ENCODE results near the gene ANTXR2. TPM values are rescaled to one million over a fixed set of nuclear protein-coding genes. Genes with fewer than 3 reads are reported as not detected.

ANTXR2 gene
- total and polyA plus RNA-seq, 2 of the 8 experiments (the other 6 are each of a cell fraction or from before 2014, with no cell fraction given) = 1.1 to 7.5 TPM

GRCh38 chr4:80026100-80026499 lies 46.9 kb downstream of the ANTXR2 start:
- Histone ChIP-seq H4K5ac (ENCODE audit: insufficient read length, low read depth, low read length) (no peak overlapping the region), H4K8ac (ENCODE audit: extremely low read depth, insufficient read depth, low read length) (no peak overlapping the region), H3K18ac (ENCODE audit: extremely low read depth, low read length) (no peak overlapping the region), H2BK5ac (ENCODE audit: low read depth, low read length) (no peak overlapping the region), H4K91ac (replicated peaks; ENCODE audit: insufficient read length, low read length) (no peak overlapping the region), H3K56ac (replicated peaks; ENCODE audit: insufficient read length, low read depth, low read length) (no peak overlapping the region), H3K14ac (ENCODE audit: insufficient read length) (no peak overlapping the region), H3K23me2 (ENCODE audit: low read depth, low read length) (no peaks in the 10 kb centered on the region), H3K79me1 (ENCODE audit: low read depth, low read length) (no peaks in the 10 kb centered on the region), H3K4ac (replicated peaks; ENCODE audit: insufficient read length, low read depth, low read length) (no peak overlapping the region), H3K4me1 (replicated peaks in 1 of 4; ENCODE audit: control insufficient read depth in 3 of 4, insufficient read depth in 4 of 4, low read length in 3 of 4) (no peaks in the 10 kb centered on the region), H3K27me3 (replicated peaks in 1 of 4; ENCODE audit: control insufficient read depth in 3 of 4, extremely low read depth in 1 of 4, insufficient read depth in 3 of 4, low read length in 3 of 4) (no peaks in the 10 kb centered on the region), H2AK5ac (ENCODE audit: low read depth, low read length) (no peak overlapping the region), H3K4me3 (ENCODE audit: extremely low read depth in 1 of 4, insufficient read depth in 2 of 4, low read depth in 3 of 4, low read length in 4 of 4) (no peak overlapping the region), H3K27ac (ENCODE audit: low read depth, low read length) (no peak overlapping the region), H3K23ac (ENCODE audit: insufficient read length) (no peak overlapping the region), H2BK15ac (ENCODE audit: low read length) (no peak overlapping the region), H4K20me1 (replicated peaks in 1 of 2; ENCODE audit: control insufficient read depth in 1 of 2, insufficient read depth in 2 of 2, low read length in 2 of 2) (no peaks in the 10 kb centered on the region), H3K9ac (replicated peaks in 1 of 4; ENCODE audit: extremely low read depth in 1 of 4, low read depth in 3 of 4, low read length in 3 of 4) (no peak overlapping the region), H3K79me2 (ENCODE audit: control insufficient read depth in 1 of 2, insufficient read depth in 2 of 2, low read length in 2 of 2) (no peaks in the 10 kb centered on the region), H3K36me3 (ENCODE audit: control insufficient read depth in 2 of 4, insufficient read depth in 4 of 4, low read length in 3 of 4) (no peaks in the 10 kb centered on the region), H2BK120ac (replicated peaks; ENCODE audit: low read depth, low read length) (no peak overlapping the region), H3K9me3 (ENCODE audit: insufficient read depth in 2 of 2, low read depth in 1 of 2, low read length in 1 of 2) (no peaks in the 10 kb centered on the region), H2BK12ac (ENCODE audit: low read depth, low read length) (no peak overlapping the region), H2AFZ (ENCODE audit: low read length) (no peak overlapping the region), H3K4me2 (ENCODE audit: insufficient read depth in 1 of 2, low read depth in 2 of 2, low read length in 2 of 2) (no peak overlapping the region), H2BK20ac (ENCODE audit: low read length) (no peak overlapping the region)
- POLR2A ChIA-PET (ENCODE audit: partially characterized antibody) = no interaction called here
- DNase-seq (ENCODE audit: low read depth in 1 of 2, low spot score in 2 of 2) (no peak), FAIRE-seq (peak; percentile 42)
- CTCF ChIA-PET (ENCODE audit: partially characterized antibody) = no interaction called here
- WGBS, 2 experiments (ENCODE audit: extremely low coverage in 1 of 2, insufficient coverage in 1 of 2, insufficient read length in 1 of 2, insufficient replicate concordance in 2 of 2, low coverage in 1 of 2, low lambda C conversion rate in 2 of 2, missing lambda C conversion rate in 1 of 2) = 69% methylated on average over 4 of the region's 4 CpGs; no CpG with 5 or more reads in 1 of the 2 experiments
- TF ChIP-seq FOSL1 (IDR thresholded peaks at IDR 0.05; ENCODE audit: insufficient read depth, low read depth, low read length) (no peak), CTBP2 (IDR thresholded peaks at IDR 0.05; ENCODE audit: borderline replicate concordance, insufficient read depth, insufficient read length, low read length) (no peak), CHD2 (IDR thresholded peaks at IDR 0.05; ENCODE audit: low read length) (peak; percentile 65), YY1 (IDR thresholded peaks at IDR 0.05; ENCODE audit: low read depth, low read length) (peak; percentile 39; the same call in 1 of the 2 replicates), HDAC2 (IDR thresholded peaks at IDR 0.05; ENCODE audit: borderline replicate concordance in 1 of 2, low read depth in 2 of 2, low read length in 2 of 2) (no peak), RAD21 (IDR thresholded peaks at IDR 0.05 in 1 of 2, conservative IDR thresholded peaks at IDR 0.05 in 1 of 2; ENCODE audit: low read depth in 2 of 2, low read length in 2 of 2) (peak in 1 of 2 experiments; percentile 9; a peak in 1 of 4 replicates), SIX5 (IDR thresholded peaks at IDR 0.05; ENCODE audit: low read depth, low read length) (no peak), GTF2F1 (IDR thresholded peaks at IDR 0.05; ENCODE audit: borderline replicate concordance, low read depth, low read length) (no peak)
- TF ChIP-seq, protein P1, sequence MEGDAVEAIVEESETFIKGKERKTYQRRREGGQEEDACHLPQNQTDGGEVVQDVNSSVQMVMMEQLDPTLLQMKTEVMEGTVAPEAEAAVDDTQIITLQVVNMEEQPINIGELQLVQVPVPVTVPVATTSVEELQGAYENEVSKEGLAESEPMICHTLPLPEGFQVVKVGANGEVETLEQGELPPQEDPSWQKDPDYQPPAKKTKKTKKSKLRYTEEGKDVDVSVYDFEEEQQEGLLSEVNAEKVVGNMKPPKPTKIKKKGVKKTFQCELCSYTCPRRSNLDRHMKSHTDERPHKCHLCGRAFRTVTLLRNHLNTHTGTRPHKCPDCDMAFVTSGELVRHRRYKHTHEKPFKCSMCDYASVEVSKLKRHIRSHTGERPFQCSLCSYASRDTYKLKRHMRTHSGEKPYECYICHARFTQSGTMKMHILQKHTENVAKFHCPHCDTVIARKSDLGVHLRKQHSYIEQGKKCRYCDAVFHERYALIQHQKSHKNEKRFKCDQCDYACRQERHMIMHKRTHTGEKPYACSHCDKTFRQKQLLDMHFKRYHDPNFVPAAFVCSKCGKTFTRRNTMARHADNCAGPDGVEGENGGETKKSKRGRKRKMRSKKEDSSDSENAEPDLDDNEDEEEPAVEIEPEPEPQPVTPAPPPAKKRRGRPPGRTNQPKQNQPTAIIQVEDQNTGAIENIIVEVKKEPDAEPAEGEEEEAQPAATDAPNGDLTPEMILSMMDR (IDR thresholded peaks at IDR 0.05; ENCODE audit: control extremely low read depth in 1 of 3, insufficient read depth in 1 of 3, low read depth in 1 of 3, low read length in 3 of 3) = peak in 1 of 3 experiments; percentile 27; a peak in 1 of 4 replicates

Measured in H1 (cell line).